HG03520 (cell line): ENCODE measurements around the gene RAD1.

Experiments used
- ATAC-seq: cut with Tn5 transposase; IDR thresholded peaks from one replicate; pipeline ENCODE4 v1.9.1; 2021; ENCODE audit warnings: mild to moderate bottlenecking, moderate library complexity; ENCODE audit not compliant: unreplicated experiment

Gene RAD1

DNA sequence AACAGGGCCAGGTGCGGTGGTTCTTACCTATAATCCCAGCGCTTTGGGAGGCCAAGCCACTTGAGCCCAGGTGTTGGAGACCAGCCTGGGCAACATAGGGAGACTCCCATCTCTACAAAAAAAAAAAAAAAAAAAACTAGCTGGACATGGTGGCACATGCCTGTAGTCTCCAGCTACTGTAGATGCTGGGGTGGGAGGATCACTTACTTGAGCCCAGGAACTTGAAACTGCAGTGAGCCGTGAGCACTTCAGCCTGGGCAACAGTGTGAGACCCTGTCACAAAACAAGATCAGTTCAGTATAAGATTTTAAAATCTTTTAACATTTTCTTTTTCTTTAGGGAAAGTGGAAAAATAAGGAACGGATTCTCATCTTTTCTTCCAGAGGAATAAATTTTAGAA lies 2.7 kb upstream of the RAD1 start:
- no peak for ATAC-seq

GRCh38 chr5:34916518-34916917 lies 1.2 kb upstream of the RAD1 start:
- ATAC-seq: no peak

GRCh38 chr5:34915856-34916192 lies 520 bp upstream of the RAD1 start:
- peak; percentile 14 for ATAC-seq

GRCh38 chr5:34914671-34915138 lies 599 bp downstream of the RAD1 start:
- ATAC-seq: peak; percentile 4

DNA sequence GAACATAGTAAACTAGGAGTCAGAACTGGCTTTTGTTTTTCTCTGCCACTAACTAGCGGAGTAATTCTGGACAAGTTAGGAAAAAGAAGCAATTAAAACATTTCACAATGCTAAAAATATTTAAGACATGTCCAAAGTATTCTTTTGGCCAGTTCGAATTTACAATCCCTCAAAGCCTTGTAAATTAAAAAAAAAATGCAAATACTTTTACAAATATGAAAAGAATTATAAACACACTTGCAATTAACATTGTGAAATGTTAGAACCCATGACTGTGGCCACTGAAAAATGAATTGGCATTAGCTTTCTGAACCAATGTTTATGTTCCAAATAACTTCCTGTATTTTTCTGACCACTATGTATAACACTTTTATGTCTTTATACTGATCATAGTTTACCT lies 2.2 kb downstream of the RAD1 start:
- ATAC-seq: no peak

GRCh38 chr5:34905564-34905963 lies 9.7 kb downstream of the RAD1 start:
- ATAC-seq: no peak

- ATAC-seq: no peak
These were observed 12.0 kb downstream of the RAD1 start for GRCh38 chr5:34903260-34903659.

- no peak for ATAC-seq
These were observed 14.7 kb downstream of the RAD1 start for GRCh38 chr5:34900652-34901051.

DNA sequence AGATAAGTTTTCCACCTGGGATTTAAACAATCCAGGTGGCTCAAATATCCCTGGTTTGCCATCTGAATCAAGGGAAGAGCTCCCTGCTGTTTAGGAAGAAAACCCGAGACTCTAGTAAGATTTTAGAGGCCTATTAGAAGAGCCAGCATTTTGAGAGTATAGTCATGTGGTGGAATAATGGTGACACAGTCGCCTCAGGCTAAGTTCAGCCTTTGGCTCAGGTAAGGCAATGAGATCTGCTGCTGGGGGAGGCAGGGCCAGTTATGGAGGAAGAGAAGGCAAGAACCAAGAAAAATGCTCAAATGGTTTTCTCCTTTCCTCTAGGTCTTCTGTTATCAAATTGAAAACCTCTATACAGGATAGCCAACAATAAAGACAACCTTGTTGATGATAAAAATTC lies 16.2 kb downstream of the RAD1 start:
- no peak for ATAC-seq

DNA sequence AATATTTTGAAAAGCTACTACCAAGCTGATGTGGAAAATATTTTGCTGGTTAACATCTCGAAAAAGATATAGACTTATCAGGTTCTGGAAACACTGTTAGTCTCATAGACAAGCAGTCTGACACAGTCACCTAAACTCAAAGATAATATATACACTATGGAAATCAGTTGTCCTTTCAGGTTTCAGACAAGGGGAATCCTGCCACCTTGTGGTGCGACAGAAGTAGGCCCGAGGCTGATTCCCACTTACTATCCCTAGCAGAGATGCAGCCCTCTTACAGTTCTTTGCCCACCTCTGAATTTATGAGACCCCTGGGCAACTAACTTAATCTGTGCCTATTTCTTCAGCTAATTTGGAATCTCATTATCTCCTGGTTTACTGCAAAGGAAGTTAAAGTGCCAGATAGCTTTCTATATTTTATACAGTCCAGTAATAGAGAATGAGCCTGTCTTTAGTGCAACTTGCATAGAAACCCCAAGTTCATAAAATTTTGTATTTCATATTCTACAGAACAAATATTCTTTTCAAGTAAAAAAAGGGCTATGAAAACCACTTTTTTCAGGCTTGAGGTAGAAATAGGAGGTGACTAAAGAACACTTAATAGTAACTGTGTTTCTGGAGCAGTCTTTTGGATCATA lies 16.9 kb downstream of the RAD1 start:
- peak; percentile 76 for ATAC-seq

DNA sequence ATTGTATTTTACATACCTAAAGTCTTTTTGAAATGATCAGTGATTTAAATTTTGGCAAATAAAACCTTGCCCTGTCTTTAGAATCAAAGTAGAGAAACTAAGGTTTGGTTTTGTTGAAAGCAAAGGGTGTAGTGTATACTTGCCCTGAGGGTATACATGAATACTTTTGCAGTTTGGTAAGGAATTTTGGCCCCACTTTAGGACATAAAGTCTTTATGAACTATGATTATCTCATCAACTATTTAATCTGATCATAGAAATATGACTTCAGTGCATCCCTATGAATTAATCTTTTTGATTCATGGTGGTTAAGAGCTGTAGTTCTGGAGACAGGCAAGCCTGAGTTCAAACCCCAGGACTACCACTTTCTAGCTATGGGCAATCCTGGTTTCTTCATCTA lies 17.7 kb downstream of the RAD1 start:
- ATAC-seq: no peak

DNA sequence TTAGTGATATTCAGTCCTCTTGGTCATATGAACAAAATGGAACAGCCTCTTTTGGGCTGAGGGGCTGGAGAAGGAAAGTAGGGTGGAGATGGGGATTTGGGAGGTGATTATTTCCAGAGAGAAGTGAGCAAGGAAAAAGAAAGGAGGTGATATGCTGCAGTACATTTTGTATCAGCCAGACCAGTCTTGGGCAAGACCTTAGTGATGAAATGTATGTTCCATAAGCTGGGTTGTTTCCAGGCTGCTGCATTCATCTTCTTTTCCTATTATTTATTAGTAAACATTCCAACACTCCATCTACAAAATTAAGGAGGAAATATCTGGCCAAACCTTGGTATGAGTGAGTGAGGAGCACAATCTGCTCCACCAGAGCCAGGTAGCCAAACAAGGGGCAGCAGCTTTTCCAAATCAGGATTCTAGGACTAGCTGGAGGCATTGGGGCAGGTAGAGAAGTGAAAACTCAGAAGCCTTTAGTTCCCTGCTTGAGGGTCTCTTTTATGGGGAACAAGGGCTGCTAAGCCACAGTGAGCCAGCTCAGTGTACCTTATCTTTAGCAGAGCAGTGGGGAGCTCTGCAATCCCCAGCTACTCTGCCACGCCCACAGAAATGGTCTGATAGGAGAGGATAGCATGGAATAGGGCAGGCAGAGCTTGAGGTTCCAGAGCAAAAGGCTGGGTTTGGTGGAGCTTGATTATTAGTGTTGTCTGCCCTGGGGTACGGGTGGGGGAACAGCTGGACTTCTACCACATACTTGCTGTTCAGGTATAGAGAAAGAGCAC lies 19.5 kb downstream of the RAD1 start:
- ATAC-seq: no peak

DNA sequence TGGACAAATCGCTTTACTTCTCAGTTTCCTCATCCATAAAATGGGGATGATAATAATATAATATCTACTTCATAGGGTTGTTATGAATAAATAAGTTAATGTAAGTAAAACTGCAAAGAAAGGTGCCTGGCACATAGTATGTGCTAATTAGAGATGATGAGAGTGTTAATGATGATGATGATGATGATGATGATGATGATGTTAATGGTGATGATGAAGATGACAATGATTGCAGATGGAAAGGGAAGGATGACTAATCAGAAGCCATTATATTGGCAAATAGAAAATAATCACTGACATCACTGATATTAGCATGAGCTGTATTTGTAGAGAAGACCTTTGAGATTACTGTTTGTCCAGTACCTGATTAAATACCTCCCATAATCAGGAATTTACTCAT lies 20.6 kb downstream of the RAD1 start:
- ATAC-seq: no peak

GRCh38 chr5:34892414-34892813 lies 22.9 kb downstream of the RAD1 start:
- no peak for ATAC-seq

DNA sequence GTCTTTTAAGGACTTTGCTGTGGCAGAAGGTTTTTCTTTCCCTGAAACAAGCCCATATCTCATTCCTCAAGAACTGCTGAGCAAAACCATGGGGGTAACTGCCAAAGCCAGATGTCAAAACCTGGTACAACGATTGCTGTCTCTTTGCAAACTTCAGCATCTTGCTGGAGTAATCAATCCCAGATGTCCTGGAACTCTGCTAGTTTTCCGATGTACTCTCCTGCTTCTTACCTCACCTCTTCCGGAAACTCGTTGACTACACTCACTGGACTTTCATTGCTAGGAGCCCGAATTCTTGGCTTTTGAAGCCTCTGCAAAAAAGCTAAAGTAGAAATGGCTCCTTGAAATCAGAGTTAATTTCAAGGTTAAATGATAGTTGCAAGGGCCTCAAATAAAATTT lies 23.3 kb downstream of the RAD1 start:
- ATAC-seq: no peak

DNA sequence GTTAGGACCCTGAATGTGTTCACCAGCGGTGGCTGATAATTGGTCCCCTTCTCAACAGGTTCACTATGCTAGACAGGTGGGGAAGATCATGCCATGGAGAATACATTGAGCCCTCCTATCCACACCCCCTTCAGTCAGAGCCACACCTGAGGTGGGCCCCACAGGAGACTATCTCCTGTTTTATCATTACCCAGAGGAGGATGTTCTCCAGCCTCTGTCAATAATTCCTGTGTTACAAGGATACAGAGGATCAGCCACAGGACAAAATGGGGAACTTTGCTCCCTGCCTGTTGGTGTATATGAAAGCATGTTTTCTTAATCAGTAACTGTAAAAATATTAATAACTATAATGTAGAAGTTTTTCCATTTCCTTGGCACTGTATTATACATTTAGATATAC lies 25.9 kb downstream of the RAD1 start:
- ATAC-seq: no peak

- ATAC-seq: no peak
These were observed 28.7 kb downstream of the RAD1 start for GRCh38 chr5:34886392-34887119.

- no peak for ATAC-seq
These were observed 34.1 kb downstream of the RAD1 start for GRCh38 chr5:34881246-34881645.

DNA sequence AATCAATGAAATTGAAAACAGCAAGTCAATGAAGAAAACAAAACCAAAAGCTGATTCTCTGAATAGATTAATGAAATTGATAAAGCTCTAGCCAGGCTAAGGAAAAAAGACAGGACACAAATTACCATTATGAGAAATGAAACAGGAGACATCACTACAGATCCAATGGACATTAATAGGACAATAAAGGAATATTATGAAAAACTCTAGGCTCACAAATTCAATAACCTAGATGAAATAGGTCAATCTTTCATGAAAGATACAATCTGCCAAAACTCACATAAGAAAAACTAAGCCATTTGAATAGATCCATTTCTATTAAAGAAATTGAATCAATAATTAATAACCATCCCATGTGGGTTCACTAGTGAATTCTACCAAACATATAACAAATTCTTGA lies 39.0 kb downstream of the RAD1 start:
- ATAC-seq: no peak

GRCh38 chr5:34870382-34870781 lies 44.9 kb downstream of the RAD1 start:
- no peak for ATAC-seq

- ATAC-seq: no peak
These were observed 46.0 kb downstream of the RAD1 start for GRCh38 chr5:34869256-34869655.

DNA sequence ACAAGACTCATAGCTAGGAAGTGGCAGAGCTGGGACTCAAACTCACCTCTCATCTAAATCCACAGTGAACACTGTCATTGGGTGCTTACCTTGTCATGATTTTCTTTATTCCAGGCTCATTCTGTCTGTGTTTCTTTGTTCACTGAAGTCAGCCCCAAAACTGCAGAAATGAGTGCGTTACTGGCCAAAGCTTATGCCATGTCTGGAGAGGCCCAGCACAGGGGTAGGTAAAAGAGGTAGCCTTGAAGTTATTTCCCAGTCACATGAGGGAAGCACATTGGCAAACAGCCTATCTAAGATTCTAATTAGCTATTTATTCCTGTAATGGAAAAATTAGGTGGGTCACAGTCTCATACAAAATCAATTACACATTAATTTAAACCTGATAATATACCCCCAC lies 46.5 kb downstream of the RAD1 start:
- no peak for ATAC-seq
